Lung (tissue), 12 donors: ENCODE results near the gene CUBN. TPM values are rescaled to one million over a fixed set of nuclear protein-coding genes. Genes with fewer than 3 reads are reported as not detected.

Experiments used
- ATAC-seq: fragments of 200-7000 bp; cut with Tn5 transposase; one replicate; pipeline ENCODE4 v1.9.1; 2020; ENCODE audit warnings: moderate number of reproducible peaks; ENCODE audit not compliant: insufficient read depth, low FRiP score
- DNase-seq, 3 donors: peaks; one replicate each; pipeline ENCODE4 v3.0.0-alpha.2; 2013 to 2017
- H3K27ac ChIP-seq, 2 donors: one replicate each; pipeline ENCODE4 v1.5.1; 2013; ENCODE audit warnings: mild to moderate bottlenecking in 2 of 2, moderate library complexity in 2 of 2, control low read depth in 1 of 2, inconsistent platforms in 1 of 2, low read depth in 1 of 2, low read length in 1 of 2
- H3K27me3 ChIP-seq, 3 donors: one replicate each; pipeline ENCODE4 v1.5.1; 2013; ENCODE audit warnings: low read length in 2 of 3; ENCODE audit not compliant: control insufficient read depth in 3 of 3, insufficient read depth in 3 of 3
- H3K36me3 ChIP-seq, 4 donors: one replicate each; pipeline ENCODE4 v1.5.1; 2013; ENCODE audit warnings: low read length in 4 of 4, mild to moderate bottlenecking in 1 of 4, moderate library complexity in 1 of 4; ENCODE audit not compliant: control insufficient read depth in 4 of 4, insufficient read depth in 4 of 4
- H3K4me1 ChIP-seq, 5 donors: one replicate each; pipeline ENCODE4 v1.5.1; 2013; ENCODE audit warnings: low read length in 5 of 5, mild to moderate bottlenecking in 2 of 5, moderate library complexity in 1 of 5; ENCODE audit not compliant: control insufficient read depth in 5 of 5, insufficient read depth in 5 of 5
- H3K4me3 ChIP-seq: one replicate; pipeline ENCODE4 v1.5.1; 2013; ENCODE audit warnings: mild to moderate bottlenecking, control low read depth, moderate library complexity
- H3K9ac ChIP-seq, 2 donors: one replicate each; pipeline ENCODE4 v1.5.1; 2013; ENCODE audit warnings: low read length in 2 of 2, control low read depth in 1 of 2; ENCODE audit not compliant: insufficient read depth in 1 of 2
- H3K9me3 ChIP-seq, 4 donors: one replicate each; pipeline ENCODE4 v1.5.1; 2013; ENCODE audit warnings: low read length in 3 of 4, mild to moderate bottlenecking in 1 of 4, moderate library complexity in 1 of 4; ENCODE audit not compliant: control insufficient read depth in 4 of 4, insufficient read depth in 3 of 4
- CTCF ChIP-seq: IDR thresholded peaks from 2 replicates; pipeline ENCODE4 v1.5.1; 2012; ENCODE audit warnings: mild to moderate bottlenecking; ENCODE audit errors: control extremely low read depth, extremely low read depth
- WGBS, 2 donors: extraction: QIAGEN DNeasy Blood & Tissue Kit; methylation state at CpG; one replicate each; pipeline ENCODE4 v1.1.7; 2013; 5-methylcytosine and 5-hydroxymethylcytosine counted together
- polyA plus RNA-seq, 2 donors: library from polyadenylated mRNA; stranded (reverse); fragments of 200-250 nt; gene quantifications; one replicate each; pipeline ENCODE4 v1.2.1, GENCODE V29; 2013
- total RNA-seq, 2 donors: library from RNA; depleted of rRNA in 1 of 2; stranded (reverse); fragments of >200 nt in 1 of 2; gene quantifications; one replicate each; pipeline ENCODE4 v1.2.1, GENCODE V29; 2014 to 2021
- donor health status: control.
- donor health status: control.
- donor health status: Bipolar disorder and iron deficiency.
- donor health status: healthy.
- donor health status: DM: yes; HTN: yes; CAD: no.

Gene CUBN
- total and polyA plus RNA-seq, 4 donors, result 0.33 to 5.1 (median 1.0) TPM

GRCh38 chr10:17113346-17113745, 16.3 kb downstream of the CUBN start:
- no peak overlapping the region for H3K4me3 ChIP-seq
- 96 to 98% methylated on average over 4 of the region's 4 CpGs for WGBS, 2 donors
- no peak overlapping the region for H3K27ac ChIP-seq
- no peak for ATAC-seq
- H3K4me1 ChIP-seq, result peaks cover 0 to 13% (median 0%) of the 10 kb centered on the region in 5 donors
- no peaks in the 10 kb centered on the region for H3K9me3 ChIP-seq
- H3K9ac ChIP-seq, result no peak overlapping the region
- no peaks in the 10 kb centered on the region for H3K36me3 ChIP-seq
- TF ChIP-seq CTCF, result no peak
- no peaks in the 10 kb centered on the region for H3K27me3 ChIP-seq
- DNase-seq, result no peak

GRCh38 chr10:17112566-17112965, 17.0 kb downstream of the CUBN start:
- no peaks in the 10 kb centered on the region for H3K27me3 ChIP-seq
- ATAC-seq (no peak), DNase-seq (no peak)
- TF ChIP-seq CTCF, result no peak
- 60 to 83% methylated on average over 3 of the region's 3 CpGs for WGBS, 2 donors
- H3K4me3 ChIP-seq, result no peak overlapping the region
- peaks cover 0 to 13% (median 0%) of the 10 kb centered on the region in 5 donors for H3K4me1 ChIP-seq
- no peaks in the 10 kb centered on the region for H3K36me3 ChIP-seq
- H3K9ac ChIP-seq, result no peak overlapping the region
- no peak overlapping the region for H3K27ac ChIP-seq
- H3K9me3 ChIP-seq, result no peaks in the 10 kb centered on the region

GRCh38 chr10:17109475-17110207, 20.0 kb downstream of the CUBN start:
- no peak overlapping the region for H3K4me3 ChIP-seq
- DNase-seq, result no peak
- peaks cover 0 to 13% (median 0%) of the 10 kb centered on the region in 5 donors for H3K4me1 ChIP-seq
- H3K9ac ChIP-seq, result no peak overlapping the region
- no peak for ATAC-seq
- no peaks in the 10 kb centered on the region for H3K9me3 ChIP-seq
- H3K27ac ChIP-seq, result no peak overlapping the region
- 96 to 98% methylated on average over 3 of the region's 3 CpGs for WGBS, 2 donors
- no peaks in the 10 kb centered on the region for H3K27me3 ChIP-seq
- TF ChIP-seq CTCF, result no peak
- no peaks in the 10 kb centered on the region for H3K36me3 ChIP-seq
